SU-DHL-6 (cell line): ENCODE data around the gene FUCA2.

Source experiments
- H2AFZ ChIP-seq: fragments of 200-600 bp; sonication (generic); 2 replicates; pipeline ENCODE4 v1.6.1; 2014; ENCODE audit warnings: low read depth, mild to moderate bottlenecking, moderate library complexity, mixed read lengths, antibody characterized with exemption, low read length; ENCODE audit not compliant: severe bottlenecking
- H3F3A ChIP-seq: fragments of 200-600 bp; shearing (Covaris generic); 2 replicates; pipeline ENCODE4 v1.6.0; 2016; ENCODE audit warnings: antibody characterized with exemption, mild to moderate bottlenecking; ENCODE audit not compliant: insufficient read depth
- H3K27ac ChIP-seq: fragments of 200-600 bp; sonication (generic); 2 replicates; pipeline ENCODE4 v1.5.1; 2016; ENCODE audit warnings: low read depth, mild to moderate bottlenecking, low read length, moderate library complexity, mixed read lengths
- H3K27me3 ChIP-seq: fragments of 200-600 bp; sonication (generic), shearing (Covaris generic); 2 replicates; pipeline ENCODE4 v1.6.0; 2014; ENCODE audit warnings: mild to moderate bottlenecking, low read length
- H3K36me3 ChIP-seq: fragments of 200-600 bp; sonication (generic); 2 replicates; pipeline ENCODE4 v1.6.1; 2014; ENCODE audit warnings: mild to moderate bottlenecking, low read length, mixed read lengths
- H3K4me2 ChIP-seq: fragments of 300-600, 200-600 bp; shearing (Covaris generic), sonication (generic); 2 replicates; pipeline ENCODE4 v1.6.0; 2014; ENCODE audit warnings: low read length, low read depth, mild to moderate bottlenecking; ENCODE audit not compliant: poor library complexity, severe bottlenecking
- H3K4me3 ChIP-seq: fragments of 200-600 bp; sonication (generic); 2 replicates; pipeline ENCODE4 v1.5.1; 2014; ENCODE audit warnings: antibody characterized with exemption, low read length, mild to moderate bottlenecking, mixed read lengths; ENCODE audit not compliant: insufficient read depth, poor library complexity, severe bottlenecking
- H3K79me2 ChIP-seq: fragments of 200-600 bp; sonication (generic); 2 replicates; pipeline ENCODE4 v1.6.1; 2014; ENCODE audit warnings: mild to moderate bottlenecking, low read length, moderate library complexity; ENCODE audit not compliant: insufficient read depth
- H3K9ac ChIP-seq: fragments of 200-600 bp; sonication (generic); 2 replicates; pipeline ENCODE4 v1.7.0; 2014; ENCODE audit warnings: mild to moderate bottlenecking, low read length
- H3K9me2 ChIP-seq: fragments of 200-600 bp; sonication (generic); replicated peaks from 2 replicates; pipeline ENCODE4 v1.6.1; 2014; ENCODE audit warnings: low read length; ENCODE audit not compliant: insufficient read depth
- H3K9me3 ChIP-seq: fragments of 200-600 bp; sonication (generic); 2 replicates; pipeline ENCODE4 v1.6.1; 2014; ENCODE audit warnings: low read length, mixed read lengths; ENCODE audit not compliant: insufficient read depth
- H4K20me1 ChIP-seq: fragments of 200-600 bp; sonication (generic); 2 replicates; pipeline ENCODE4 v1.6.1; 2014; ENCODE audit warnings: low read depth, mild to moderate bottlenecking, antibody characterized with exemption, low read length, moderate library complexity, mixed read lengths
- CTCF ChIP-seq: fragments of 200-600 bp; sonication (generic); IDR thresholded peaks from one replicate; pipeline ENCODE4 v1.5.1; 2017; ENCODE audit warnings: antibody characterized with exemption, mild to moderate bottlenecking, low read length, moderate library complexity; ENCODE audit not compliant: insufficient read depth, poor library complexity, severe bottlenecking
- EZH2phosphoT487 ChIP-seq: fragments of 200-600 bp; sonication (generic), shearing (Covaris generic); conservative IDR thresholded peaks from 2 replicates; pipeline ENCODE4 v1.6.1; 2018; ENCODE audit warnings: mild to moderate bottlenecking, antibody characterized with exemption, low read length, moderate library complexity, mixed read lengths

The FUCA2 gene

GRCh38 chr6:143553337-143553736, 41.8 kb upstream of the FUCA2 start:
- Histone ChIP-seq H3K36me3 (no peaks in the 10 kb centered on the region), H3K79me2 (no peaks in the 10 kb centered on the region), H3K9ac (no peak overlapping the region), H2AFZ (no peak overlapping the region), H3K27me3 (no peaks in the 10 kb centered on the region), H3K4me3 (no peak overlapping the region), H4K20me1 (no peaks in the 10 kb centered on the region), H3K9me3 (no peaks in the 10 kb centered on the region), H3K4me2 (no peak overlapping the region), H3K9me2 (no peaks in the 10 kb centered on the region), H3F3A (no peaks in the 10 kb centered on the region), H3K27ac (no peak overlapping the region)
- TF ChIP-seq CTCF = no peak
- no peak for TF ChIP-seq EZH2phosphoT487

GRCh38 chr6:143549949-143550268, 38.4 kb upstream of the FUCA2 start:
- H3K79me2 ChIP-seq = no peaks in the 10 kb centered on the region
- H2AFZ ChIP-seq = no peak overlapping the region

GRCh38 chr6:143549221-143549948, 37.9 kb upstream of the FUCA2 start:
- no peaks in the 10 kb centered on the region for H3K27me3 ChIP-seq
- H3K79me2 ChIP-seq = no peaks in the 10 kb centered on the region
- no peaks in the 10 kb centered on the region for H3K9me3 ChIP-seq
- no peak overlapping the region for H3K9ac ChIP-seq
- no peak overlapping the region for H2AFZ ChIP-seq
- H3F3A ChIP-seq = no peaks in the 10 kb centered on the region
- H3K27ac ChIP-seq = no peak overlapping the region
- TF ChIP-seq CTCF (no peak), EZH2phosphoT487 (no peak)
- H3K4me3 ChIP-seq = no peak overlapping the region
- H4K20me1 ChIP-seq = no peaks in the 10 kb centered on the region
- H3K36me3 ChIP-seq = no peaks in the 10 kb centered on the region
- H3K4me2 ChIP-seq = no peak overlapping the region
- no peaks in the 10 kb centered on the region for H3K9me2 ChIP-seq

More at GRCh38 chr6:143549949-143550268, 38.4 kb upstream of the FUCA2 start:
- no peak overlapping the region for H3K27ac ChIP-seq
- H3K9me2 ChIP-seq = no peaks in the 10 kb centered on the region
- no peaks in the 10 kb centered on the region for H4K20me1 ChIP-seq
- no peaks in the 10 kb centered on the region for H3K27me3 ChIP-seq
- H3K9me3 ChIP-seq = no peaks in the 10 kb centered on the region
- no peaks in the 10 kb centered on the region for H3K36me3 ChIP-seq
- no peak for TF ChIP-seq CTCF
- TF ChIP-seq EZH2phosphoT487 = no peak
- H3F3A ChIP-seq = no peaks in the 10 kb centered on the region
- H3K4me2 ChIP-seq = no peak overlapping the region
- no peak overlapping the region for H3K9ac ChIP-seq
- no peak overlapping the region for H3K4me3 ChIP-seq
